ENCODE measurements around the gene KLHDC7B. TPM values are rescaled to one million over a fixed set of nuclear protein-coding genes. Genes with fewer than 3 reads are reported as not detected.
A peak's percentile ranks its signal among the peaks of the same experiment; 100 is the strongest.

Gene KLHDC7B
- total and polyA plus RNA-seq, 9 donors = 0.04 to 0.13 (median 0.10) TPM; not detected in 2

DNA sequence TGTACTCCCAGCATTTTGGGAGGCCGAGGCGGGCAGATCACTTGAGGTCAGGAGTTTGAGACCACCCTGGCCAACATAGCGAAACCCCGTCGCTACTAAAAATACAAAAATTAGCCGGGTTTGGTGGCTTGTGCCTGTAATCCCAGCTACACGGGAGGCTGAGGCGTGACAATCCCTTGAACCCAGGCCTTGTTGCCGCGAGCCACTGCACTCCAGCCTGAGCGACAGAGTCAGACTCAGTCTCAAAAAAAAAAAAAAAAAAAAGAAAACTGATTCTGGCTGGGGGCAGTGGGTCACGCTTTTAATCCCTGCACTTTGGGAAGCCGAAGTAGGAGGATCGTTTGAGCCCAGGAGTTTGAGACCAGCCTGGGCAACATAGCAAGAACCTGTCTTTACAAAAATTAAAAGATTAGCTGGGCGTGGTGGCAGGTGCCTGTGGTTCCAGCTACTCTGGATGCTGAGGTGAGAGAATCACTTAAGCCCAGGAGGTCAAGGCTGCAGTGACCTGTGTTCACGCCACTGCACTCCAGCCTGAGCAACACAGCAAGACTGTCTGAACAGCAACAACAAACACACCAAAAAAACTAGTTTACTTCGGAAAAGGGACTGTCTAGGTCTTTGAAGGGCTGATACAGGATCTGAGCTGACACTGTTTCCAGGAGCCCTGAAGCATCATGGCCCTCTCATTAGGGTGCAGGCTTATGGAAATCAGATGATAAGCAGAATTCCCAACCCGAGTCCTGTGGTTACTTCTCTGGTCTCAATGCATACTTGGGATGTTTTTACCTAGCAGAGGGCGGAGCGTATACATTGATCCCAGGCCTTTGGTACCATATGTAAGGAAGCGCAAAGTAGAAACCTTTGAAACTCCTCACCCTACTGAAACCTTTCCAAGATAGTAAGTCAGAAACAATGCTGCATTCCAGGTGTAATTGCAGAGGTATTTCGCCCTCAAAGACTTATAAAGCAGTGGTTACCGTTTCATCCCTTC is 38.7 kb downstream of the KLHDC7B start:
- peaks cover 5% of the 10 kb centered on the region for H3K4me1 ChIP-seq (ENCODE audit: insufficient read depth)
- WGBS, 3 donors = 91 to 93% (median 93%) methylated on average over 23 of the region's 23 CpGs
- H3K27ac ChIP-seq = no peak overlapping the region
- no peaks in the 10 kb centered on the region for H3K27me3 ChIP-seq
- peak in 1 of 5 donors; percentile 15 for DNase-seq
- H3K4me3 ChIP-seq = no peak overlapping the region
- no peaks in the 10 kb centered on the region for H3K36me3 ChIP-seq
- TF ChIP-seq, protein P1, sequence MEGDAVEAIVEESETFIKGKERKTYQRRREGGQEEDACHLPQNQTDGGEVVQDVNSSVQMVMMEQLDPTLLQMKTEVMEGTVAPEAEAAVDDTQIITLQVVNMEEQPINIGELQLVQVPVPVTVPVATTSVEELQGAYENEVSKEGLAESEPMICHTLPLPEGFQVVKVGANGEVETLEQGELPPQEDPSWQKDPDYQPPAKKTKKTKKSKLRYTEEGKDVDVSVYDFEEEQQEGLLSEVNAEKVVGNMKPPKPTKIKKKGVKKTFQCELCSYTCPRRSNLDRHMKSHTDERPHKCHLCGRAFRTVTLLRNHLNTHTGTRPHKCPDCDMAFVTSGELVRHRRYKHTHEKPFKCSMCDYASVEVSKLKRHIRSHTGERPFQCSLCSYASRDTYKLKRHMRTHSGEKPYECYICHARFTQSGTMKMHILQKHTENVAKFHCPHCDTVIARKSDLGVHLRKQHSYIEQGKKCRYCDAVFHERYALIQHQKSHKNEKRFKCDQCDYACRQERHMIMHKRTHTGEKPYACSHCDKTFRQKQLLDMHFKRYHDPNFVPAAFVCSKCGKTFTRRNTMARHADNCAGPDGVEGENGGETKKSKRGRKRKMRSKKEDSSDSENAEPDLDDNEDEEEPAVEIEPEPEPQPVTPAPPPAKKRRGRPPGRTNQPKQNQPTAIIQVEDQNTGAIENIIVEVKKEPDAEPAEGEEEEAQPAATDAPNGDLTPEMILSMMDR (IDR thresholded peaks at IDR 0.05) = no peak
- TF ChIP-seq EP300 (IDR thresholded peaks at IDR 0.05) = no peak
- no peak for TF ChIP-seq POLR2A (IDR thresholded peaks at IDR 0.05)
- intact Hi-C loops (cut with DNase I) = no loop called here
- no peaks in the 10 kb centered on the region for H3K9me3 ChIP-seq

DNA sequence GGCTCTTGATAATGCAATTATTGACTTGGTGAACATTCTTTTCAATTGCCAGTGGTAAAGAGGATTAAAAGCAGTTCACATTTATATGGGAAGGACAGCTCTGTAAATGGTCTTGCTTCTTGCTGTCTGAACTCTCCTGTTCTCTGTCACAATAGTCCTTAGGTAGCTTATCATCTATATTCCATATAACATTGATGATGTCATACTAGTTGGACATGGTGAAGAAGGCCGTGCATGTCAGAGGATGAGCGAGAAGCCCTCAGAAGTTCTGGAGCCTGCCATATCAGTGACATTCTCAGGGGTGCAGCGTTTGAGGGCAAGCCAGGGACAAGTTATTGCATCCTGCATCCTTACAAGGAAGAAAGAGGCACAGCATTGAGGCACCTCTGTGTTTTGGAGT is 39.5 kb downstream of the KLHDC7B start:
- no peaks in the 10 kb centered on the region for H3K36me3 ChIP-seq
- TF ChIP-seq EP300 (IDR thresholded peaks at IDR 0.05) (no peak), POLR2A (IDR thresholded peaks at IDR 0.05) (no peak)
- TF ChIP-seq, protein P1 (IDR thresholded peaks at IDR 0.05) = no peak
- H3K9me3 ChIP-seq = no peaks in the 10 kb centered on the region
- peaks cover 5% of the 10 kb centered on the region for H3K4me1 ChIP-seq (ENCODE audit: insufficient read depth)
- H3K27me3 ChIP-seq = no peaks in the 10 kb centered on the region
- H3K4me3 ChIP-seq = no peak overlapping the region
- no peak for DNase-seq
- intact Hi-C loops (cut with DNase I) = no loop called here
- no peak overlapping the region for H3K27ac ChIP-seq
- 83 to 85% (median 84%) methylated on average over 3 of the region's 3 CpGs for WGBS, 3 donors

DNA sequence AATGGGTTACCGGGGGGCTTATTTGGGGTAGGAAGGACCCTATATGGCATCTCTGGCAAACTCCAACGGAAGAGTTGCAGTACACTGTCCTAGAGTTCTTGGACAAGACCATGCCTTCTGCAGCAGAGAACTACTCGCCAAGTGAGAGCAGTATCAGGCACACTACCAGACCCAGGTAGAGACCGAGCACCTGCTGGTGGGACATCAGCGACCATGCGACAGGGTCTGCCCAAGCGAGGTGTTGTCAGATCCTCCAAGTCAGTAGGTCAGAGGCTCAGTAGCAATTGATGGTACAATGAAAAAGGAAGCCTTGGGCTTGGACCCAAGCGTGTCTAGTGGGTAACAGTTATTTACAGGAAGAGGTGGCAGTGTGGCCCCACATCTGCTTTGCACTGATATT is 40.1 kb downstream of the KLHDC7B start:
- DNase-seq = peak in 1 of 5 donors; percentile 21
- intact Hi-C loops (cut with DNase I) = no loop called here
- TF ChIP-seq EP300 (IDR thresholded peaks at IDR 0.05) (no peak), POLR2A (IDR thresholded peaks at IDR 0.05) (no peak)
- TF ChIP-seq, protein P1 (IDR thresholded peaks at IDR 0.05) = no peak
- H3K27me3 ChIP-seq = no peaks in the 10 kb centered on the region
- no peaks in the 10 kb centered on the region for H3K36me3 ChIP-seq
- H3K4me1 ChIP-seq (ENCODE audit: insufficient read depth) = peaks cover 5% of the 10 kb centered on the region
- 93 to 97% (median 94%) methylated on average over 8 of the region's 8 CpGs for WGBS, 3 donors
- H3K4me3 ChIP-seq = no peak overlapping the region
- H3K27ac ChIP-seq = no peak overlapping the region
- H3K9me3 ChIP-seq = no peaks in the 10 kb centered on the region

DNA sequence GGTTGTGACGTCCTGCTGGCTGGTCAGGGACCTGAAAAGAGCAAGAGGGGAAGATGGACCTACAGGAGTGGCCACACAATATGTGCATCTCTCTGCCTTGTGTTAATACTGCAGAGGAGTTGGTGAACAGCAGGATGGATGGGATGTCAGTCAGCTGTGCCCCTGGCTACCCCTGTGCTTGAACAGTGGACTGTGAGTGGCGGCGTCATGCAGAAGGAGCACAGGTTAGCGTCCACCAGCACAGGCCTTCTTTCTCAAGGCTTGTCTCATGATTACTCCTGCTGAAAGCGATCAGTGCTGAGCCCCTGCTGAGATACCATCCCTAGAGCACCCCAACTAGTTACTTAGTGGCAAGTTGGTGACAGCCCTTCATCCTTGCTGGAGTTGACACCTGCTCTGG is 40.7 kb downstream of the KLHDC7B start:
- Histone ChIP-seq H3K36me3 (no peaks in the 10 kb centered on the region), H3K27ac (no peak overlapping the region), H3K9me3 (no peaks in the 10 kb centered on the region), H3K4me1 (ENCODE audit: insufficient read depth) (peaks cover 5% of the 10 kb centered on the region), H3K4me3 (no peak overlapping the region), H3K27me3 (no peaks in the 10 kb centered on the region)
- TF ChIP-seq, protein P1 (IDR thresholded peaks at IDR 0.05) = no peak
- TF ChIP-seq EP300 (IDR thresholded peaks at IDR 0.05) (no peak), POLR2A (IDR thresholded peaks at IDR 0.05) (no peak)
- peak in 1 of 5 donors; percentile 10 for DNase-seq
- 72 to 85% (median 85%) methylated on average over 5 of the region's 5 CpGs for WGBS, 3 donors
- intact Hi-C loops (cut with DNase I) = no loop called here
